WTC11 (cell line): ENCODE data around the gene GTSE1. TPM values are rescaled to one million over a fixed set of nuclear protein-coding genes. Genes with fewer than 3 reads are reported as not detected.

ENCODE experiments used
- ATAC-seq: fragments of 200-7000 bp; cut with Tn5 transposase; 2 replicates; pipeline ENCODE4 v1.10.0; 2021; ENCODE audit warnings: mild to moderate bottlenecking, moderate library complexity
- CTCF ChIA-PET: fragments of 300-600 bp; sonication (Branson Sonifier 250); formaldehyde crosslinking; loops from one replicate; lab custom pipeline; 2021; ENCODE audit warnings: antibody characterized with exemption; lab: Charles Lee
- POLR2A ChIA-PET: fragments of 350-600 bp; sonication (Branson Sonifier 250); formaldehyde crosslinking; loops from one replicate; lab custom pipeline; 2021; ENCODE audit warnings: antibody characterized with exemption; lab: Charles Lee
- DNase-seq: peaks from one replicate; pipeline ENCODE4 v3.0.0; 2021; ENCODE audit warnings: low spot score
- H3K27ac Mint-ChIP-seq: 2 replicates; pipeline ENCODE4 v1.8.0; 2021; ENCODE audit warnings: mixed read lengths
- H3K27me3 Mint-ChIP-seq: 2 replicates; pipeline ENCODE4 v1.8.0; 2021; ENCODE audit warnings: low read depth, mild to moderate bottlenecking, moderate library complexity, mixed read lengths
- H3K36me3 Mint-ChIP-seq: 2 replicates; pipeline ENCODE4 v1.8.0; 2021; ENCODE audit warnings: mixed read lengths
- H3K4me1 Mint-ChIP-seq: 2 replicates; pipeline ENCODE4 v1.8.0; 2022; ENCODE audit warnings: mixed read lengths
- H3K4me3 Mint-ChIP-seq: 2 replicates; pipeline ENCODE4 v1.8.0; 2021; ENCODE audit warnings: mild to moderate bottlenecking, moderate library complexity, mixed read lengths
- H3K9me3 Mint-ChIP-seq: 2 replicates; pipeline ENCODE4 v1.8.0; 2021; ENCODE audit warnings: mixed read lengths
- ATF3 ChIP-seq: sonication (generic); formaldehyde crosslinking; conservative IDR thresholded peaks from 2 replicates; pipeline ENCODE4 v1.8.1; 2022; ENCODE audit warnings: mild to moderate bottlenecking, missing genetic modification reagents
- CREM ChIP-seq: sonication (generic); formaldehyde crosslinking; IDR thresholded peaks from 2 replicates; pipeline ENCODE4 v1.8.1; 2022; ENCODE audit warnings: mild to moderate bottlenecking, missing genetic modification reagents, moderate library complexity
- CTCF ChIP-seq: fragments of 200-600 bp; IDR thresholded peaks from 2 replicates; pipeline ENCODE4 v1.8.0; 2022; ENCODE audit warnings: antibody characterized with exemption
- GTF2I ChIP-seq: fragments of 250-450 bp; sonication (Bioruptor Pico); conservative IDR thresholded peaks from 2 replicates; pipeline ENCODE4 v1.4.0; 2021; ENCODE audit warnings: mild to moderate bottlenecking
- JUN ChIP-seq: sonication (generic); formaldehyde crosslinking; IDR thresholded peaks from 2 replicates; pipeline ENCODE4 v1.8.0; 2023; ENCODE audit warnings: mild to moderate bottlenecking, missing genetic modification reagents
- NFATC4 ChIP-seq: fragments of 250-450 bp; sonication (Bioruptor Pico); IDR thresholded peaks from 2 replicates; pipeline ENCODE4 v1.9.0; 2021; ENCODE audit warnings: mild to moderate bottlenecking
- PRDM15 ChIP-seq: sonication (generic); formaldehyde crosslinking; IDR thresholded peaks from 2 replicates; pipeline ENCODE4 v1.8.0; 2022; ENCODE audit warnings: missing genetic modification reagents
- SMAD3 ChIP-seq: sonication (generic); formaldehyde crosslinking; IDR thresholded peaks from 2 replicates; pipeline ENCODE4 v1.8.0; 2022; ENCODE audit warnings: missing genetic modification reagents, mild to moderate bottlenecking, borderline replicate concordance
- TEAD1 ChIP-seq: sonication (generic); formaldehyde crosslinking; IDR thresholded peaks from 2 replicates; pipeline ENCODE4 v1.8.0; 2022; ENCODE audit warnings: mild to moderate bottlenecking, missing genetic modification reagents
- TEAD4 ChIP-seq: sonication (generic); formaldehyde crosslinking; IDR thresholded peaks from 2 replicates; pipeline ENCODE4 v1.8.0; 2022; ENCODE audit warnings: mild to moderate bottlenecking, missing genetic modification reagents
- ZNF138 ChIP-seq: sonication (generic); formaldehyde crosslinking; conservative IDR thresholded peaks from 2 replicates; pipeline ENCODE4 v1.8.1; 2022; ENCODE audit warnings: mild to moderate bottlenecking, moderate library complexity, missing genetic modification reagents
- ZNF263 ChIP-seq: sonication (generic); formaldehyde crosslinking; IDR thresholded peaks from 2 replicates; pipeline ENCODE4 v1.8.1; 2022; ENCODE audit warnings: low read depth, mild to moderate bottlenecking, moderate library complexity, missing genetic modification reagents
- ZNF317 ChIP-seq: sonication (generic); formaldehyde crosslinking; IDR thresholded peaks from 2 replicates; pipeline ENCODE4 v1.8.1; 2023; ENCODE audit warnings: low read depth, mild to moderate bottlenecking, moderate library complexity, missing genetic modification reagents, borderline replicate concordance
- ZNF416 ChIP-seq: fragments of 250-450 bp; sonication (Bioruptor Pico); IDR thresholded peaks from 2 replicates; pipeline ENCODE4 v1.9.0; 2021; ENCODE audit warnings: mild to moderate bottlenecking, inconsistent platforms
- ZNF532 ChIP-seq: fragments of 250-450 bp; sonication (Bioruptor Pico); IDR thresholded peaks from 2 replicates; pipeline ENCODE4 v1.9.0; 2021; ENCODE audit warnings: mild to moderate bottlenecking, borderline replicate concordance
- total RNA-seq: library from RNA; stranded (reverse); gene quantifications from 3 replicates; pipeline ENCODE4 v1.2.3, GENCODE V29; 2021
- TF ChIP-seq, protein P1 (sequence below): sonication (generic); formaldehyde crosslinking; IDR thresholded peaks from 2 replicates; pipeline ENCODE4 v1.8.0; 2023; ENCODE audit warnings: missing genetic modification reagents
- TF ChIP-seq, protein P2 (sequence below): sonication (generic); formaldehyde crosslinking; IDR thresholded peaks from 2 replicates; pipeline ENCODE4 v1.8.0; 2022; ENCODE audit warnings: mild to moderate bottlenecking, missing genetic modification reagents
- TF ChIP-seq, protein P3 (sequence below): sonication (generic); formaldehyde crosslinking; IDR thresholded peaks from 2 replicates; pipeline ENCODE4 v1.8.1; 2022; ENCODE audit warnings: mild to moderate bottlenecking, moderate library complexity, missing genetic modification reagents

The GTSE1 gene
- total RNA-seq, 1 experiment from 2014 or later, result 56.1 TPM

DNA sequence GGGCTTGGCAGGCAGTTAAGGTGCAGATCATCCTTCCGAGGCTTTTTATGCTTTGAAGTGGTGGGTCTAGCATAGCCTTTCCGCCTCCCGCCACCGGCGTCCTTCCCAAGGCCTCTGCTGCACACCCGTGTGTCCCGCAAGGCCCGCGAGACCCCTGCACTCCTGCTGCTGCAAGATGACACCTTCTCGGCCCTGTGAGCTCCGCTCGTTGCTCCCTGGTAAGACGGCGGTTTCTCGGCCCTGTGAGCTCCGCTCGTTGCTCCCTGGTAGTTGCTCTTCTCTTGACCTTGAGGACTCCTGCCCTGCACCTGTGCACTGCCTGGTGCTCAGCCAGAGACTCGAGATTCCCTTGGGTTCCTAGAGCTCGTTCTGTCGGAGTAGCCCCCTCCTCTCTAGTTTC is 21.0 kb downstream of the GTSE1 start (continued):
- TF ChIP-seq ZNF532 (CRISPR knock-in tag), result no peak
- TF ChIP-seq CTCF, result no peak
- no peak for TF ChIP-seq ZNF416 (CRISPR knock-in tag)
- TF ChIP-seq ZNF263, result no peak
- TF ChIP-seq TEAD1 (CRISPR knock-in tag), result no peak
- no peak for TF ChIP-seq SMAD3
- TF ChIP-seq, protein P1, sequence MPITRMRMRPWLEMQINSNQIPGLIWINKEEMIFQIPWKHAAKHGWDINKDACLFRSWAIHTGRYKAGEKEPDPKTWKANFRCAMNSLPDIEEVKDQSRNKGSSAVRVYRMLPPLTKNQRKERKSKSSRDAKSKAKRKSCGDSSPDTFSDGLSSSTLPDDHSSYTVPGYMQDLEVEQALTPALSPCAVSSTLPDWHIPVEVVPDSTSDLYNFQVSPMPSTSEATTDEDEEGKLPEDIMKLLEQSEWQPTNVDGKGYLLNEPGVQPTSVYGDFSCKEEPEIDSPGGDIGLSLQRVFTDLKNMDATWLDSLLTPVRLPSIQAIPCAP (CRISPR knock-in tag), result no peak
- no peak for TF ChIP-seq ATF3 (CRISPR knock-in tag)

DNA sequence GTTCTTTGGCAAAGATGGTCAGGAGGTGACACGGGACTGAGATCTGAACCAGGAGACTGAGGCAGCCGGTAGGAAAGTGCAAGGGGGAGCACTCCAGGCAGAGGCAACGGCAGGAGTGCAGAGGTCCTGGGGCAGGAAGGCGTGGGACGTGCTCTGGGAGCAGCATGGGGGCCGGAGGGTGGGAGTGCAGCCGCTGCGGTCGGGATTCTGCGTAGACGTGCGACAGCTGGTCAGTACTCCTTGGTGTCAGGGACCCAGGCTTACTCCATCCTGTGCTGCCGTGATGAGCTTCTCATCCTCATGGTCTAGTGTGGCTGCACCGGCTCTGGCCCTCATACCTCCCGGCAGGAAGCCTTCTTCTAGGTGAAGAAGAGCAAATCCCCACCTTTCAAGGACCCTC is 21.9 kb downstream of the GTSE1 start:
- peaks cover 49% of the 10 kb centered on the region for H3K36me3 Mint-ChIP-seq
- DNase-seq, result no peak
- no peak overlapping the region for H3K27ac Mint-ChIP-seq
- no peaks in the 10 kb centered on the region for H3K4me1 Mint-ChIP-seq
- TF ChIP-seq GTF2I (CRISPR knock-in tag) (no peak), ZNF138 (CRISPR knock-in tag) (no peak)
- CTCF ChIA-PET, result interaction anchor here (1.4 kb wide), 1 partner anchor 312 kb away, joined by 3 read pairs; no protein-coding TSS in a partner anchor
- H3K27me3 Mint-ChIP-seq, result no peaks in the 10 kb centered on the region
- ATAC-seq, result no peak
- H3K4me3 Mint-ChIP-seq, result no peak overlapping the region
- POLR2A ChIA-PET, result no interaction called here
- no peaks in the 10 kb centered on the region for H3K9me3 Mint-ChIP-seq

DNA sequence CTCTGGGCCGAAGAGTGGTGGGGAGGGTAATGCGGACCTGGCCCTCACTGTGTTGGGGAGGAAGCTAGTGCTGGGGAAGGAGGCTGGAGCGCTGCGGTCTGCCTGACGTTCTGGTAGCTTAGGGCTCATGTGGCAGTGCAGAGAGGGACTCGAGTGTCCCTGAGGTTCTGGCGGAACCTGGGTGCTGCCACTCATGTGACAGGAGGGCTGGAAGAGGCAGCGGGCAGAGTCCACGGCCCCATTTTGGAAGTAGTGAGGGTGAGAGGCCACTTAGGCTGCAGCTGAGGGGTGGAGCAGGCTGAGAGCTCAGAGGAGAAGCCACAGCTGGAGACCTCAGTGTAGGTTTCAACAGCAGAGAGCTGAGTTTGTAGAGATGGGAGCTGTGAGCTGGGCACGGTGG is 22.6 kb downstream of the GTSE1 start:
- Mint-ChIP-seq H3K36me3 (peaks cover 54% of the 10 kb centered on the region), H3K27me3 (no peaks in the 10 kb centered on the region), H3K9me3 (no peaks in the 10 kb centered on the region), H3K4me3 (no peak overlapping the region), H3K27ac (no peak overlapping the region), H3K4me1 (no peaks in the 10 kb centered on the region)
- ATAC-seq (no peak), DNase-seq (no peak)
- ChIA-PET POLR2A (no interaction called here), CTCF (no interaction called here)
- TF ChIP-seq ZNF532 (CRISPR knock-in tag), result no peak
- no peak for TF ChIP-seq JUN (CRISPR knock-in tag)
- no peak for TF ChIP-seq CREM (CRISPR knock-in tag)
- TF ChIP-seq, protein P2, sequence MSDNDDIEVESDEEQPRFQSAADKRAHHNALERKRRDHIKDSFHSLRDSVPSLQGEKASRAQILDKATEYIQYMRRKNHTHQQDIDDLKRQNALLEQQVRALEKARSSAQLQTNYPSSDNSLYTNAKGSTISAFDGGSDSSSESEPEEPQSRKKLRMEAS (CRISPR knock-in tag), result no peak
- no peak for TF ChIP-seq PRDM15 (CRISPR knock-in tag)
- TF ChIP-seq TEAD4 (CRISPR knock-in tag), result no peak
- TF ChIP-seq, protein P3, sequence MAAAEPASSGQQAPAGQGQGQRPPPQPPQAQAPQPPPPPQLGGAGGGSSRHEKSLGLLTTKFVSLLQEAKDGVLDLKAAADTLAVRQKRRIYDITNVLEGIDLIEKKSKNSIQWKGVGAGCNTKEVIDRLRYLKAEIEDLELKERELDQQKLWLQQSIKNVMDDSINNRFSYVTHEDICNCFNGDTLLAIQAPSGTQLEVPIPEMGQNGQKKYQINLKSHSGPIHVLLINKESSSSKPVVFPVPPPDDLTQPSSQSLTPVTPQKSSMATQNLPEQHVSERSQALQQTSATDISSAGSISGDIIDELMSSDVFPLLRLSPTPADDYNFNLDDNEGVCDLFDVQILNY (CRISPR knock-in tag), result no peak
- no peak for TF ChIP-seq ZNF317 (CRISPR knock-in tag)
- TF ChIP-seq NFATC4 (CRISPR knock-in tag), result no peak
